GM19463 (cell line): ENCODE data around the gene CRIP1.
A peak's percentile ranks its signal among the peaks of the same experiment; 100 is the strongest.

Experiments
- ATAC-seq: cut with Tn5 transposase; IDR thresholded peaks from one replicate; pipeline ENCODE4 v1.9.1; 2021; ENCODE audit warnings: mild to moderate bottlenecking, moderate library complexity; ENCODE audit not compliant: unreplicated experiment

The CRIP1 gene

GRCh38 chr14:105486163-105486973 is at the start of gene CRIP1:
TSS of gene CRIP1 (plus strand) at chr14:105486886. CDS start at chr14:105487260, 374 bp downstream.
- ATAC-seq, result no peak

GRCh38 chr14:105436891-105437722 is 49.6 kb upstream of the CRIP1 start:
- no peak for ATAC-seq

GRCh38 chr14:105437723-105438500 is 48.8 kb upstream of the CRIP1 start:
- no peak for ATAC-seq

- no peak for ATAC-seq
These were observed 47.5 kb upstream of the CRIP1 start for GRCh38 chr14:105439179-105439578.

GRCh38 chr14:105439710-105440553 is 46.8 kb upstream of the CRIP1 start:
- ATAC-seq, result no peak

- no peak for ATAC-seq
These were observed 46.2 kb upstream of the CRIP1 start for GRCh38 chr14:105440554-105440900.

GRCh38 chr14:105440992-105441391 is 45.7 kb upstream of the CRIP1 start:
- no peak for ATAC-seq

- no peak for ATAC-seq
These were observed 44.6 kb upstream of the CRIP1 start for GRCh38 chr14:105442125-105442524.

GRCh38 chr14:105442834-105443233 is 43.9 kb upstream of the CRIP1 start:
- no peak for ATAC-seq

GRCh38 chr14:105444859-105445258 is 41.8 kb upstream of the CRIP1 start:
- ATAC-seq, result no peak

GRCh38 chr14:105445290-105445689 is 41.4 kb upstream of the CRIP1 start:
- ATAC-seq, result no peak

GRCh38 chr14:105445901-105446845 is 40.5 kb upstream of the CRIP1 start:
- ATAC-seq, result no peak

GRCh38 chr14:105446971-105447370 is 39.7 kb upstream of the CRIP1 start:
- no peak for ATAC-seq

GRCh38 chr14:105447651-105448640 is 38.7 kb upstream of the CRIP1 start:
- ATAC-seq, result no peak

GRCh38 chr14:105448706-105449111 is 38.0 kb upstream of the CRIP1 start:
- peak; percentile 58 for ATAC-seq

GRCh38 chr14:105449276-105450122 is 37.2 kb upstream of the CRIP1 start:
- ATAC-seq, result no peak

- ATAC-seq, result no peak
These were observed 36.6 kb upstream of the CRIP1 start for GRCh38 chr14:105450123-105450505.
